ENCODE data around the gene CTBP1. TPM values are rescaled to one million over a fixed set of nuclear protein-coding genes. Genes with fewer than 3 reads are reported as not detected.

Gene CTBP1
- total and polyA plus RNA-seq, 2 experiments from 2014 or later: 40.1 to 160 TPM

GRCh38 chr4:1261107-1261928 lies 12.4 kb upstream of the CTBP1 start:
- no peak overlapping the region for H3K4me3 ChIP-seq
- no peak overlapping the region for H3K9ac ChIP-seq
- no peaks in the 10 kb centered on the region for H4K20me1 ChIP-seq (ENCODE audit: insufficient read depth)
- no peak overlapping the region for H3K4me2 ChIP-seq (ENCODE audit: unreplicated experiment)
- H3K4me1 ChIP-seq (ENCODE audit: insufficient read depth): no peaks in the 10 kb centered on the region
- no peak for DNase-seq
- H3K27ac ChIP-seq: no peak overlapping the region
- H3K36me3 ChIP-seq (ENCODE audit: low read depth): no peaks in the 10 kb centered on the region
- H3K9me2 ChIP-seq (ENCODE audit: insufficient read depth): no peaks in the 10 kb centered on the region
- in situ Hi-C loops (cut with MboI): loop anchor here (5.0 kb wide), 1 partner anchor 109 kb away; no protein-coding TSS in a partner anchor
- H3K79me2 ChIP-seq (ENCODE audit: insufficient read depth): no peaks in the 10 kb centered on the region
- TF ChIP-seq EZH2phosphoT487 (IDR thresholded peaks at IDR 0.05; ENCODE audit: insufficient read depth, low read depth) (no peak), EZH2 (IDR thresholded peaks at IDR 0.05; ENCODE audit: insufficient read depth, poor library complexity, severe bottlenecking) (no peak)
- WGBS, 2 experiments (ENCODE audit: low coverage in 1 of 2, low lambda C conversion rate in 2 of 2, missing lambda C conversion rate in 2 of 2): 84 to 89% methylated on average over 21 of the region's 21 CpGs
- no peaks in the 10 kb centered on the region for H3K27me3 ChIP-seq (replicated peaks; ENCODE audit: insufficient read depth)
- H3F3A ChIP-seq (ENCODE audit: insufficient read depth): no peaks in the 10 kb centered on the region
- H3K9me3 ChIP-seq (ENCODE audit: low read depth): no peaks in the 10 kb centered on the region
- no peak overlapping the region for H2AFZ ChIP-seq

- TF ChIP-seq EZH2 (IDR thresholded peaks at IDR 0.05; ENCODE audit: insufficient read depth, poor library complexity, severe bottlenecking) (no peak), EZH2phosphoT487 (IDR thresholded peaks at IDR 0.05; ENCODE audit: insufficient read depth, low read depth) (no peak)
- DNase-seq: no peak
- in situ Hi-C loops (cut with MboI): loop anchor here (5.0 kb wide), 1 partner anchor 108 kb away; no protein-coding TSS in a partner anchor
Measured at GRCh38 chr4:1260418-1261106, 11.6 kb upstream of the CTBP1 start.

DNA sequence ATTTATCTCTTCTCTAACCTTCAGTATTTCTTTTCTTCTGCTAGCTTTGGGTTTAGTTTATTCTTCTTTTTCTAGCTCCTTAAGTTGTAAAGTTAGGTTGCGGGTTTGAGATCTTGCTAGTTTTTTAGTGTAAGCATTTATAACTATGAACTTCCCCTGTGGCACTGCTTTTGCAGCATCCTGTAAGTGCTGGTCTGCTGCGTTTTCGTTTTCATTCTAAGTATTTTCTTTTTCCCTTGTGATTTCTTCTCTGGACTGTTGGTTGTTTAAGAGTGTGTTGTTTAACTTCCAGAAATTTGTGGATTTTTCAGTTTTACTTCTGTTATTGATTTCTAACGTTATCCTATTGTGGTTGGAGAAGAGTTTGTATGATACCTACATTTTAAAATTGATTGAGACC lies 11.0 kb upstream of the CTBP1 start:
- no peak overlapping the region for H3K4me2 ChIP-seq (ENCODE audit: unreplicated experiment)
- H3K4me1 ChIP-seq (ENCODE audit: insufficient read depth): no peaks in the 10 kb centered on the region
- 70 to 73% methylated on average over 4 of the region's 4 CpGs for WGBS, 2 experiments (ENCODE audit: low coverage in 1 of 2, low lambda C conversion rate in 2 of 2, missing lambda C conversion rate in 2 of 2)
- no peaks in the 10 kb centered on the region for H3K9me3 ChIP-seq (ENCODE audit: low read depth)
- DNase-seq: no peak
- H2AFZ ChIP-seq: no peak overlapping the region
- H3K27me3 ChIP-seq (replicated peaks; ENCODE audit: insufficient read depth): no peaks in the 10 kb centered on the region
- in situ Hi-C loops (cut with MboI): loop anchor here (5.0 kb wide), 1 partner anchor 108 kb away; no protein-coding TSS in a partner anchor
- H3K9ac ChIP-seq: no peak overlapping the region
- H3K9me2 ChIP-seq (ENCODE audit: insufficient read depth): no peaks in the 10 kb centered on the region
- no peaks in the 10 kb centered on the region for H3K36me3 ChIP-seq (ENCODE audit: low read depth)
- H3K4me3 ChIP-seq: no peak overlapping the region
- H3F3A ChIP-seq (ENCODE audit: insufficient read depth): 0 out of 2 replicates have a peak, but pooled peaks cover 4% of the 10 kb centered on the region
- TF ChIP-seq EZH2phosphoT487 (IDR thresholded peaks at IDR 0.05; ENCODE audit: insufficient read depth, low read depth) (no peak), EZH2 (IDR thresholded peaks at IDR 0.05; ENCODE audit: insufficient read depth, poor library complexity, severe bottlenecking) (no peak)
- H4K20me1 ChIP-seq (ENCODE audit: insufficient read depth): no peaks in the 10 kb centered on the region
- no peak overlapping the region for H3K27ac ChIP-seq
- no peaks in the 10 kb centered on the region for H3K79me2 ChIP-seq (ENCODE audit: insufficient read depth)

More at GRCh38 chr4:1260418-1261106, 11.6 kb upstream of the CTBP1 start:
- Histone ChIP-seq H3K9ac (no peak overlapping the region), H3K4me3 (no peak overlapping the region), H3K27ac (no peak overlapping the region), H3K9me3 (ENCODE audit: low read depth) (no peaks in the 10 kb centered on the region), H3K36me3 (ENCODE audit: low read depth) (no peaks in the 10 kb centered on the region), H2AFZ (no peak overlapping the region), H4K20me1 (ENCODE audit: insufficient read depth) (no peaks in the 10 kb centered on the region), H3K79me2 (ENCODE audit: insufficient read depth) (no peaks in the 10 kb centered on the region), H3F3A (ENCODE audit: insufficient read depth) (no peaks in the 10 kb centered on the region), H3K9me2 (ENCODE audit: insufficient read depth) (no peaks in the 10 kb centered on the region), H3K4me2 (ENCODE audit: unreplicated experiment) (no peak overlapping the region), H3K27me3 (replicated peaks; ENCODE audit: insufficient read depth) (no peaks in the 10 kb centered on the region), H3K4me1 (ENCODE audit: insufficient read depth) (no peaks in the 10 kb centered on the region)
- WGBS, 2 experiments (ENCODE audit: low coverage in 1 of 2, low lambda C conversion rate in 2 of 2, missing lambda C conversion rate in 2 of 2): 81 to 85% methylated on average over 24 of the region's 24 CpGs

GRCh38 chr4:1258457-1258856 lies 9.5 kb upstream of the CTBP1 start:
- Histone ChIP-seq H3K4me3 (no peak overlapping the region), H4K20me1 (ENCODE audit: insufficient read depth) (no peaks in the 10 kb centered on the region), H2AFZ (no peak overlapping the region), H3K4me1 (ENCODE audit: insufficient read depth) (no peaks in the 10 kb centered on the region), H3K27me3 (replicated peaks; ENCODE audit: insufficient read depth) (no peaks in the 10 kb centered on the region), H3K9me3 (ENCODE audit: low read depth) (no peaks in the 10 kb centered on the region), H3K36me3 (ENCODE audit: low read depth) (no peaks in the 10 kb centered on the region), H3K4me2 (ENCODE audit: unreplicated experiment) (no peak overlapping the region), H3K79me2 (ENCODE audit: insufficient read depth) (no peaks in the 10 kb centered on the region), H3K27ac (no peak overlapping the region), H3K9ac (no peak overlapping the region), H3K9me2 (ENCODE audit: insufficient read depth) (no peaks in the 10 kb centered on the region), H3F3A (ENCODE audit: insufficient read depth) (0 out of 2 replicates have a peak, but pooled peaks cover 12% of the 10 kb centered on the region)
- WGBS, 2 experiments (ENCODE audit: low coverage in 1 of 2, low lambda C conversion rate in 2 of 2, missing lambda C conversion rate in 2 of 2): 90 to 91% methylated on average over 2 of the region's 2 CpGs
- no peak for DNase-seq
- TF ChIP-seq EZH2 (IDR thresholded peaks at IDR 0.05; ENCODE audit: insufficient read depth, poor library complexity, severe bottlenecking): no peak
- no peak for TF ChIP-seq EZH2phosphoT487 (IDR thresholded peaks at IDR 0.05; ENCODE audit: insufficient read depth, low read depth)
- in situ Hi-C loops (cut with MboI): no loop called here

Measured in GM23248 (cell line).